Thyroid gland (tissue), 4 donors: ENCODE measurements around the gene DIS3L.

Source experiments
- CTCF ChIP-seq, 6 experiments: fragments of 200-600 bp in 3 of 6; fragments of 450-650 bp in 3 of 6; sonication (generic) in 3 of 6; IDR thresholded peaks; one replicate each; pipeline ENCODE4 v1.5.1; 2016 to 2019; ENCODE audit warnings: antibody characterized with exemption in 6 of 6, mild to moderate bottlenecking in 2 of 6, inconsistent platforms in 1 of 6, moderate library complexity in 1 of 6
- POLR2A ChIP-seq, 2 donors: fragments of 450-650 bp; IDR thresholded peaks; one replicate each; pipeline ENCODE4 v1.6.1; 2017; ENCODE audit warnings: antibody characterized with exemption in 2 of 2, mild to moderate bottlenecking in 2 of 2, moderate library complexity in 1 of 2

GRCh38 chr15:66264859-66265513 is 28.4 kb upstream of the DIS3L start:
- TF ChIP-seq CTCF (IDR thresholded peaks at IDR 0.05) (no peak), POLR2A (IDR thresholded peaks at IDR 0.05) (no peak)
